ENCODE results near the gene CHCHD10.

CHCHD10 gene

GRCh38 chr22:23774922-23775436, 7.2 kb upstream of the CHCHD10 start:
- in situ Hi-C loops (cut with HindIII; ENCODE audit: low pct_ligation_motif_present, low pct_unique_long_range_greater_than_20kb, low sequenced_read_pairs), result no loop called here
- peak; percentile 61 for DNase-seq

- in situ Hi-C loops (cut with HindIII; ENCODE audit: low pct_ligation_motif_present, low pct_unique_long_range_greater_than_20kb, low sequenced_read_pairs), result no loop called here
Measured at GRCh38 chr22:23774114-23774921, 6.5 kb upstream of the CHCHD10 start.

GRCh38 chr22:23773483-23774113, 5.8 kb upstream of the CHCHD10 start:
- DNase-seq, result no peak
- in situ Hi-C loops (cut with HindIII; ENCODE audit: low pct_ligation_motif_present, low pct_unique_long_range_greater_than_20kb, low sequenced_read_pairs), result no loop called here

More at GRCh38 chr22:23774114-23774921, 6.5 kb upstream of the CHCHD10 start:
- no peak for DNase-seq

GRCh38 chr22:23772649-23773473, 5.1 kb upstream of the CHCHD10 start, which contains the start of gene MMP11:
Gene MMP11, plus strand, starts transcription at chr22:23772849. Its CDS starts 22 bp downstream, at chr22:23772871.
- in situ Hi-C loops (cut with HindIII; ENCODE audit: low pct_ligation_motif_present, low pct_unique_long_range_greater_than_20kb, low sequenced_read_pairs), result no loop called here
- DNase-seq, result peak; percentile 41

GRCh38 chr22:23772315-23772648, 4.5 kb upstream of the CHCHD10 start:
- in situ Hi-C loops (cut with HindIII; ENCODE audit: low pct_ligation_motif_present, low pct_unique_long_range_greater_than_20kb, low sequenced_read_pairs), result no loop called here
- DNase-seq, result no peak

GRCh38 chr22:23769321-23769965, 1.7 kb upstream of the CHCHD10 start:
- in situ Hi-C loops (cut with HindIII; ENCODE audit: low pct_ligation_motif_present, low pct_unique_long_range_greater_than_20kb, low sequenced_read_pairs), result no loop called here
- no peak for DNase-seq

- no peak for DNase-seq
- in situ Hi-C loops (cut with HindIII; ENCODE audit: low pct_ligation_motif_present, low pct_unique_long_range_greater_than_20kb, low sequenced_read_pairs), result no loop called here
Measured at GRCh38 chr22:23767303-23767672, 484 bp downstream of the CHCHD10 start.

GRCh38 chr22:23764899-23765881, 2.6 kb downstream of the CHCHD10 start:
- in situ Hi-C loops (cut with HindIII; ENCODE audit: low pct_ligation_motif_present, low pct_unique_long_range_greater_than_20kb, low sequenced_read_pairs), result no loop called here
- DNase-seq, result no peak

GRCh38 chr22:23763954-23764353, 3.8 kb downstream of the CHCHD10 start:
- in situ Hi-C loops (cut with HindIII; ENCODE audit: low pct_ligation_motif_present, low pct_unique_long_range_greater_than_20kb, low sequenced_read_pairs), result no loop called here

GRCh38 chr22:23763579-23763945, 4.2 kb downstream of the CHCHD10 start:
- DNase-seq, result no peak
- in situ Hi-C loops (cut with HindIII; ENCODE audit: low pct_ligation_motif_present, low pct_unique_long_range_greater_than_20kb, low sequenced_read_pairs), result no loop called here

More at GRCh38 chr22:23763954-23764353, 3.8 kb downstream of the CHCHD10 start:
- DNase-seq, result no peak

GRCh38 chr22:23762842-23763578, 4.8 kb downstream of the CHCHD10 start, which contains the start of gene C22orf15:
Gene C22orf15, plus strand, starts transcription at chr22:23762990. Its CDS starts 317 bp downstream, at chr22:23763307.
- no peak for DNase-seq
- in situ Hi-C loops (cut with HindIII; ENCODE audit: low pct_ligation_motif_present, low pct_unique_long_range_greater_than_20kb, low sequenced_read_pairs), result no loop called here

- no peak for DNase-seq
- in situ Hi-C loops (cut with HindIII; ENCODE audit: low pct_ligation_motif_present, low pct_unique_long_range_greater_than_20kb, low sequenced_read_pairs), result no loop called here
Measured at GRCh38 chr22:23760056-23760455, 7.7 kb downstream of the CHCHD10 start.

- in situ Hi-C loops (cut with HindIII; ENCODE audit: low pct_ligation_motif_present, low pct_unique_long_range_greater_than_20kb, low sequenced_read_pairs), result no loop called here
- DNase-seq, result no peak
Measured at GRCh38 chr22:23759566-23759965, 8.2 kb downstream of the CHCHD10 start.

GRCh38 chr22:23756891-23757290, 10.9 kb downstream of the CHCHD10 start:
- in situ Hi-C loops (cut with HindIII; ENCODE audit: low pct_ligation_motif_present, low pct_unique_long_range_greater_than_20kb, low sequenced_read_pairs), result no loop called here
- DNase-seq, result no peak

- DNase-seq, result no peak
- in situ Hi-C loops (cut with HindIII; ENCODE audit: low pct_ligation_motif_present, low pct_unique_long_range_greater_than_20kb, low sequenced_read_pairs), result no loop called here
Measured at GRCh38 chr22:23755711-23756110, 12.1 kb downstream of the CHCHD10 start.

- in situ Hi-C loops (cut with HindIII; ENCODE audit: low pct_ligation_motif_present, low pct_unique_long_range_greater_than_20kb, low sequenced_read_pairs), result no loop called here
Measured at GRCh38 chr22:23754980-23755636, 12.7 kb downstream of the CHCHD10 start.

More at GRCh38 chr22:23754980-23755636, 12.7 kb downstream of the CHCHD10 start:
- DNase-seq, result no peak

All from ACHN (cell line).